ENCODE results near the gene SLC2A9.

SLC2A9 gene

GRCh38 chr4:9893329-9894108 is 127.8 kb downstream of the SLC2A9 start:
- DNase-seq (ENCODE audit: low spot score): no peak

- DNase-seq (ENCODE audit: low spot score): no peak
Observed at GRCh38 chr4:9891740-9892139, 129.6 kb downstream of the SLC2A9 start.

GRCh38 chr4:9891056-9891455 is 130.2 kb downstream of the SLC2A9 start:
- DNase-seq (ENCODE audit: low spot score): no peak

GRCh38 chr4:9889306-9889705 is 132.0 kb downstream of the SLC2A9 start:
- DNase-seq (ENCODE audit: low spot score): no peak

GRCh38 chr4:9885958-9886357 is 135.3 kb downstream of the SLC2A9 start:
- DNase-seq (ENCODE audit: low spot score): no peak

- no peak for DNase-seq (ENCODE audit: low spot score)
Observed at GRCh38 chr4:9880406-9881197, 140.7 kb downstream of the SLC2A9 start.

GRCh38 chr4:9877123-9877522 is 144.2 kb downstream of the SLC2A9 start:
- DNase-seq (ENCODE audit: low spot score): no peak

- DNase-seq (ENCODE audit: low spot score): no peak
Observed at GRCh38 chr4:9875516-9875915, 145.8 kb downstream of the SLC2A9 start.

- DNase-seq (ENCODE audit: low spot score): no peak
Observed at GRCh38 chr4:9874385-9874784, 146.9 kb downstream of the SLC2A9 start.

GRCh38 chr4:9870165-9870790 is 151.0 kb downstream of the SLC2A9 start:
- DNase-seq (ENCODE audit: low spot score): no peak

- peak; percentile 2 for DNase-seq (ENCODE audit: low spot score)
Observed at GRCh38 chr4:9867751-9868425, 153.4 kb downstream of the SLC2A9 start.

GRCh38 chr4:9866931-9867330 is 154.4 kb downstream of the SLC2A9 start:
- DNase-seq (ENCODE audit: low spot score): no peak

GRCh38 chr4:9861561-9861960 is 159.7 kb downstream of the SLC2A9 start:
- DNase-seq (ENCODE audit: low spot score): no peak

GRCh38 chr4:9859810-9860209 is 161.5 kb downstream of the SLC2A9 start:
- DNase-seq (ENCODE audit: low spot score): no peak

GRCh38 chr4:9849538-9849920 is 171.8 kb downstream of the SLC2A9 start:
- DNase-seq (ENCODE audit: low spot score): no peak

- DNase-seq (ENCODE audit: low spot score): no peak
Observed at GRCh38 chr4:9847968-9848748, 173.1 kb downstream of the SLC2A9 start.

GRCh38 chr4:9845791-9846493 is 175.4 kb downstream of the SLC2A9 start:
- no peak for DNase-seq (ENCODE audit: low spot score)

- DNase-seq (ENCODE audit: low spot score): no peak
Observed at GRCh38 chr4:9841072-9841471, 180.2 kb downstream of the SLC2A9 start.

- no peak for DNase-seq (ENCODE audit: low spot score)
Observed at GRCh38 chr4:9835430-9835829, 185.9 kb downstream of the SLC2A9 start.

GRCh38 chr4:9833421-9833820 is 187.9 kb downstream of the SLC2A9 start:
- no peak for DNase-seq (ENCODE audit: low spot score)

- no peak for DNase-seq (ENCODE audit: low spot score)
Observed at GRCh38 chr4:9832640-9833039, 188.7 kb downstream of the SLC2A9 start.

Data from SK-N-DZ (cell line).